Midbrain (tissue), 1 donor: ENCODE measurements around the gene CALN1.

Experiments
- DNase-seq: peaks from one replicate; lab custom pipeline; 2025; lab: John Stamatoyannopoulos, UW

CALN1 gene

GRCh38 chr7:72038022-72038732 is 374.0 kb downstream of the CALN1 start:
- DNase-seq = no peak

- DNase-seq = no peak
Measured at GRCh38 chr7:72037516-72037915, 374.6 kb downstream of the CALN1 start.

- DNase-seq = no peak
Measured at GRCh38 chr7:72035266-72035665, 376.9 kb downstream of the CALN1 start.

GRCh38 chr7:72032934-72033333 is 379.2 kb downstream of the CALN1 start:
- DNase-seq = peak; percentile 69

GRCh38 chr7:72030994-72031667 is 381.0 kb downstream of the CALN1 start:
- DNase-seq = no peak

GRCh38 chr7:72028267-72028666 is 383.9 kb downstream of the CALN1 start:
- DNase-seq = no peak

- no peak for DNase-seq
Measured at GRCh38 chr7:72025381-72025960, 386.7 kb downstream of the CALN1 start.

- no peak for DNase-seq
Measured at GRCh38 chr7:72023926-72024325, 388.2 kb downstream of the CALN1 start.

- no peak for DNase-seq
Measured at GRCh38 chr7:72021716-72022115, 390.4 kb downstream of the CALN1 start.

GRCh38 chr7:72020311-72020710 is 391.8 kb downstream of the CALN1 start:
- no peak for DNase-seq

- DNase-seq = no peak
Measured at GRCh38 chr7:72019436-72019835, 392.7 kb downstream of the CALN1 start.

- no peak for DNase-seq
Measured at GRCh38 chr7:72017756-72018155, 394.4 kb downstream of the CALN1 start.

GRCh38 chr7:72016574-72016973 is 395.6 kb downstream of the CALN1 start:
- DNase-seq = no peak

- no peak for DNase-seq
Measured at GRCh38 chr7:72015136-72015535, 397.0 kb downstream of the CALN1 start.

- DNase-seq = no peak
Measured at GRCh38 chr7:72007018-72007417, 405.1 kb downstream of the CALN1 start.

GRCh38 chr7:72003236-72003635 is 408.9 kb downstream of the CALN1 start:
- no peak for DNase-seq

GRCh38 chr7:71996141-71996540 is 416.0 kb downstream of the CALN1 start:
- no peak for DNase-seq

- DNase-seq = no peak
Measured at GRCh38 chr7:71995111-71995510, 417.0 kb downstream of the CALN1 start.

GRCh38 chr7:71991586-71991985 is 420.6 kb downstream of the CALN1 start:
- no peak for DNase-seq

- no peak for DNase-seq
Measured at GRCh38 chr7:71990138-71990462, 422.0 kb downstream of the CALN1 start.

GRCh38 chr7:71988201-71988600 is 423.9 kb downstream of the CALN1 start:
- no peak for DNase-seq

GRCh38 chr7:71987200-71987767 is 424.9 kb downstream of the CALN1 start:
- no peak for DNase-seq

- DNase-seq = no peak
Measured at GRCh38 chr7:71984348-71984747, 427.8 kb downstream of the CALN1 start.
